ENCODE results near the gene UGT1A5. TPM values are rescaled to one million over a fixed set of nuclear protein-coding genes. Genes with fewer than 3 reads are reported as not detected.

UGT1A5 gene
- total and polyA plus RNA-seq, 10 of the 15 experiments (the other 5 are each of a cell fraction or from before 2014, with no cell fraction given) = not detected

- no peaks in the 10 kb centered on the region for H3K79me2 ChIP-seq (ENCODE audit: control insufficient read depth, insufficient read depth, low read length)
- H3K4me2 ChIP-seq (ENCODE audit: control insufficient read depth, insufficient read depth) = no peak overlapping the region
- RAD21 ChIA-PET (ENCODE audit: unreplicated experiment) = no interaction called here
These were observed 28.2 kb downstream of the UGT1A5 start for GRCh38 chr2:233740870-233741269.

More at GRCh38 chr2:233740870-233741269, 28.2 kb downstream of the UGT1A5 start:
- ATAC-seq (no peak), DNase-seq (ENCODE audit: low read depth, low spot score) (no peak), FAIRE-seq (no peak)
- H2AFZ ChIP-seq (ENCODE audit: control insufficient read depth, low read depth, low read length) = no peak overlapping the region
- WGBS (ENCODE audit: insufficient coverage, insufficient replicate concordance, low lambda C conversion rate, missing lambda C conversion rate) = 0% methylated on average over 2 of the region's 2 CpGs
- ChIA-PET SMC1A (ENCODE audit: uncharacterized antibody, unreplicated experiment) (no interaction called here), POLR2A (no interaction called here), CTCF (no interaction called here)
- BruUV-seq (replicated peaks) = no TSS peak
- TF ChIP-seq ZBTB4 (CRISPR knock-in tag; IDR thresholded peaks at IDR 0.05) (no peak), TCF12 (IDR thresholded peaks at IDR 0.05; ENCODE audit: low read depth, low read length) (no peak), LARP7 (IDR thresholded peaks at IDR 0.05) (no peak), HDGF (IDR thresholded peaks at IDR 0.05) (no peak)
- intact Hi-C loops (cut with micrococcal nuclease; ENCODE audit: unreplicated experiment) = no loop called here
- no peak overlapping the region for H3K27ac ChIP-seq (ENCODE audit: control insufficient read depth, insufficient read depth)
- H3K9ac ChIP-seq (ENCODE audit: control insufficient read depth, insufficient read depth, low read length) = no peak overlapping the region
- no peaks in the 10 kb centered on the region for H3K36me3 ChIP-seq (ENCODE audit: control insufficient read depth in 2 of 2, insufficient read depth in 2 of 2, low read length in 1 of 2)
- H3K4me1 ChIP-seq (ENCODE audit: control insufficient read depth, insufficient read depth, low read length) = no peaks in the 10 kb centered on the region
- no peaks in the 10 kb centered on the region for H3K9me3 ChIP-seq (replicated peaks; ENCODE audit: control insufficient read depth, insufficient read depth, low read length)
- in situ Hi-C loops (cut with MboI) = no loop called here
- H3K27me3 ChIP-seq (replicated peaks in 1 of 2; ENCODE audit: control insufficient read depth in 2 of 2, insufficient read depth in 2 of 2, low read length in 1 of 2) = no peaks in the 10 kb centered on the region; a peak in 1 of 4 replicates
- H3K4me3 ChIP-seq = no peak overlapping the region
- no peaks in the 10 kb centered on the region for H4K20me1 ChIP-seq (ENCODE audit: control insufficient read depth, insufficient read depth)

Data from GM12878 (cell line).